DOHH2 (cell line): ENCODE measurements around the gene PRG2.

Source experiments
- H3F3A ChIP-seq: fragments of 200-600 bp; sonication (generic), shearing (Covaris generic); 2 replicates; pipeline ENCODE4 v1.6.0; 2016; ENCODE audit warnings: antibody characterized with exemption, mild to moderate bottlenecking; ENCODE audit not compliant: control insufficient read depth, insufficient read depth
- H3K27ac ChIP-seq: fragments of 200-600 bp; sonication (generic); 2 replicates; pipeline ENCODE4 v1.5.1; 2014; ENCODE audit warnings: low read depth, mild to moderate bottlenecking, low read length, moderate library complexity
- H3K27me3 ChIP-seq: fragments of 200-600 bp; sonication (generic); 2 replicates; pipeline ENCODE4 v1.6.1; 2014; ENCODE audit warnings: mild to moderate bottlenecking, low read length, mixed read lengths; ENCODE audit not compliant: control insufficient read depth
- H3K36me3 ChIP-seq: fragments of 200-600 bp; sonication (generic); 2 replicates; pipeline ENCODE4 v1.6.1; 2014; ENCODE audit warnings: mild to moderate bottlenecking, low read length, moderate library complexity, mixed read lengths; ENCODE audit not compliant: control insufficient read depth
- H3K4me1 ChIP-seq: fragments of 200-600 bp; sonication (generic); 2 replicates; pipeline ENCODE4 v1.6.1; 2014; ENCODE audit warnings: mild to moderate bottlenecking, low read length, mixed read lengths; ENCODE audit not compliant: control insufficient read depth
- H3K4me2 ChIP-seq: fragments of 200-600 bp; sonication (generic); 2 replicates; pipeline ENCODE4 v1.6.0; 2014; ENCODE audit warnings: mild to moderate bottlenecking, low read length, moderate library complexity
- H3K4me3 ChIP-seq: fragments of 200-600 bp; sonication (generic); 2 replicates; pipeline ENCODE4 v1.5.1; 2014; ENCODE audit warnings: mild to moderate bottlenecking, low read length, mixed read lengths
- H3K79me2 ChIP-seq: fragments of 200-600 bp; sonication (generic); 2 replicates; pipeline ENCODE4 v1.6.1; 2014; ENCODE audit warnings: mild to moderate bottlenecking, low read length, mixed read lengths; ENCODE audit not compliant: control insufficient read depth
- H3K9me2 ChIP-seq: fragments of 200-600 bp; sonication (generic); replicated peaks from 2 replicates; pipeline ENCODE4 v1.6.1; 2014; ENCODE audit warnings: mild to moderate bottlenecking, low read length, mixed read lengths; ENCODE audit not compliant: control insufficient read depth
- H3K9me3 ChIP-seq: fragments of 200-600 bp; sonication (generic); 2 replicates; pipeline ENCODE4 v1.6.1; 2014; ENCODE audit warnings: antibody characterized with exemption, low read length, mixed read lengths; ENCODE audit not compliant: control insufficient read depth, insufficient read depth
- H4K20me1 ChIP-seq: fragments of 200-600 bp; sonication (generic); 2 replicates; pipeline ENCODE4 v1.6.0; 2014; ENCODE audit warnings: low read depth, mild to moderate bottlenecking, antibody characterized with exemption, low read length, moderate library complexity; ENCODE audit not compliant: control insufficient read depth, insufficient read depth
- EZH2phosphoT487 ChIP-seq: fragments of 200-600 bp; sonication (generic); IDR thresholded peaks from 2 replicates; pipeline ENCODE4 v1.6.1; 2017; ENCODE audit warnings: borderline replicate concordance, mild to moderate bottlenecking, antibody characterized with exemption, low read length, moderate library complexity, mixed read lengths
- TF ChIP-seq, protein P1 (sequence below): fragments of 200-600 bp; sonication (generic); IDR thresholded peaks from one replicate; pipeline ENCODE4 v1.5.1; 2014; ENCODE audit warnings: antibody characterized with exemption, mild to moderate bottlenecking, low read depth, low read length; ENCODE audit not compliant: poor library complexity, severe bottlenecking

Gene PRG2

GRCh38 chr11:57425565-57426438 lies 35.4 kb upstream of the PRG2 start:
- H3K4me1 ChIP-seq = peaks cover 52% of the 10 kb centered on the region
- H3K9me3 ChIP-seq = no peaks in the 10 kb centered on the region
- H3K27me3 ChIP-seq = no peaks in the 10 kb centered on the region
- H3F3A ChIP-seq = no peaks in the 10 kb centered on the region
- TF ChIP-seq, protein P1, sequence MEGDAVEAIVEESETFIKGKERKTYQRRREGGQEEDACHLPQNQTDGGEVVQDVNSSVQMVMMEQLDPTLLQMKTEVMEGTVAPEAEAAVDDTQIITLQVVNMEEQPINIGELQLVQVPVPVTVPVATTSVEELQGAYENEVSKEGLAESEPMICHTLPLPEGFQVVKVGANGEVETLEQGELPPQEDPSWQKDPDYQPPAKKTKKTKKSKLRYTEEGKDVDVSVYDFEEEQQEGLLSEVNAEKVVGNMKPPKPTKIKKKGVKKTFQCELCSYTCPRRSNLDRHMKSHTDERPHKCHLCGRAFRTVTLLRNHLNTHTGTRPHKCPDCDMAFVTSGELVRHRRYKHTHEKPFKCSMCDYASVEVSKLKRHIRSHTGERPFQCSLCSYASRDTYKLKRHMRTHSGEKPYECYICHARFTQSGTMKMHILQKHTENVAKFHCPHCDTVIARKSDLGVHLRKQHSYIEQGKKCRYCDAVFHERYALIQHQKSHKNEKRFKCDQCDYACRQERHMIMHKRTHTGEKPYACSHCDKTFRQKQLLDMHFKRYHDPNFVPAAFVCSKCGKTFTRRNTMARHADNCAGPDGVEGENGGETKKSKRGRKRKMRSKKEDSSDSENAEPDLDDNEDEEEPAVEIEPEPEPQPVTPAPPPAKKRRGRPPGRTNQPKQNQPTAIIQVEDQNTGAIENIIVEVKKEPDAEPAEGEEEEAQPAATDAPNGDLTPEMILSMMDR = no peak
- TF ChIP-seq EZH2phosphoT487 = no peak
- H3K79me2 ChIP-seq = peaks cover 61% of the 10 kb centered on the region
- peaks cover 59% of the 10 kb centered on the region for H3K36me3 ChIP-seq
- H3K27ac ChIP-seq = peak overlapping the region; percentile 76
- H4K20me1 ChIP-seq = peaks cover 10% of the 10 kb centered on the region
- peak overlapping the region; percentile 100 for H3K4me2 ChIP-seq
- no peaks in the 10 kb centered on the region for H3K9me2 ChIP-seq
- peak overlapping the region; percentile 81 for H3K4me3 ChIP-seq

DNA sequence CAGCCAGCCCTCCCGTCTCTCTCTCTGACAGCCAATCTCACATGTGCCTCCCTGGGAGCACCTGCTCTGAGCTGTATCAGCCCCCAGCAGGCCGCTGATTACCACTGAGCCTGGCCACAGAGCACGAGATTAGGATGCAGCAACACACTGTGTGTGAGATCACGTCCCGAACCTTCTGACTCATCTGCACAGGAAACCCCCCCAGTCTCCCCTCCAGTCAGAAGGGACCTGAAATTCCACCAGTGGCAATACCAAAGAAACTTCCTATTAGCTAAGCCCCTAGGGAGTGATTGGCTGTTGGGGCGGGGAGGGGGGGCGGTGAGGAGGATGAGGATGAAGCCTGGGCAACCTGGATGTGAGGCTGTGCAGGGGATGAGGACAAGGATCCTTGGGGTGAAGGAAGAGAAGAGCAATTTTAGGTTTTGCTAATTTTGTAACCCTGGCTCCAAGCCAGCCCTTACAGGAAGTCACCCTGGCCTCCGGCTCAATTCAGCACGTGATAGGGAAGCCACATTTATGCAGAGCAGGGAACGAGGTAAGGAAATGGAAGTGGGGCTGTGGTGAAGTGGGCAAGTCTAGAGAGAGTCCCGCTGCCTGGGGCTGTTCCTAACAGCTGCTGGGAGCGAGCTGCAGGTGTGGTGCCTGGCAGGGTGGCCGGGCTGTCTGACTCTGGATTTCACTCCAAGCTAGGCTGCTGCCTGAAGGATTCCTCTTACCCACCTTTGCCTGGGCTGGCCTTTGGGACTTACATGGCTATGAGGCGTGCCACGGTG lies 34.5 kb upstream of the PRG2 start:
- peak overlapping the region; percentile 100 for H3K4me2 ChIP-seq
- H3K9me3 ChIP-seq = no peaks in the 10 kb centered on the region
- peak overlapping the region; percentile 76 for H3K27ac ChIP-seq
- peaks cover 52% of the 10 kb centered on the region for H3K4me1 ChIP-seq
- TF ChIP-seq, protein P1 = no peak
- TF ChIP-seq EZH2phosphoT487 = no peak
- no peaks in the 10 kb centered on the region for H3K27me3 ChIP-seq
- H3K79me2 ChIP-seq = peaks cover 69% of the 10 kb centered on the region
- no peaks in the 10 kb centered on the region for H3K9me2 ChIP-seq
- peaks cover 68% of the 10 kb centered on the region for H3K36me3 ChIP-seq
- no peaks in the 10 kb centered on the region for H3F3A ChIP-seq
- peaks cover 10% of the 10 kb centered on the region for H4K20me1 ChIP-seq
- peak overlapping the region; percentile 81 for H3K4me3 ChIP-seq

GRCh38 chr11:57424137-57424791 lies 33.8 kb upstream of the PRG2 start:
- no peaks in the 10 kb centered on the region for H3F3A ChIP-seq
- H3K4me2 ChIP-seq = peak overlapping the region; percentile 100
- no peaks in the 10 kb centered on the region for H3K9me3 ChIP-seq
- no peaks in the 10 kb centered on the region for H3K9me2 ChIP-seq
- peaks cover 74% of the 10 kb centered on the region for H3K79me2 ChIP-seq
- peak overlapping the region; percentile 81 for H3K4me3 ChIP-seq
- TF ChIP-seq EZH2phosphoT487 = no peak
- TF ChIP-seq, protein P1 = no peak
- peak overlapping the region; percentile 76 for H3K27ac ChIP-seq
- peaks cover 52% of the 10 kb centered on the region for H3K4me1 ChIP-seq
- peaks cover 10% of the 10 kb centered on the region for H4K20me1 ChIP-seq
- H3K36me3 ChIP-seq = peaks cover 75% of the 10 kb centered on the region
- no peaks in the 10 kb centered on the region for H3K27me3 ChIP-seq
